Bone marrow (tissue), 2 donors: ENCODE measurements around the gene ZNF681.
"Not testable (repeated sequence)": the region's sequence is repeated elsewhere in the genome, so short reads cannot be mapped to it uniquely, and the experiment has no call there.

ENCODE experiments used
- DNase-seq, 2 donors: peaks; one replicate each; lab custom pipeline; 2025; lab: John Stamatoyannopoulos, UW

The ZNF681 gene

DNA sequence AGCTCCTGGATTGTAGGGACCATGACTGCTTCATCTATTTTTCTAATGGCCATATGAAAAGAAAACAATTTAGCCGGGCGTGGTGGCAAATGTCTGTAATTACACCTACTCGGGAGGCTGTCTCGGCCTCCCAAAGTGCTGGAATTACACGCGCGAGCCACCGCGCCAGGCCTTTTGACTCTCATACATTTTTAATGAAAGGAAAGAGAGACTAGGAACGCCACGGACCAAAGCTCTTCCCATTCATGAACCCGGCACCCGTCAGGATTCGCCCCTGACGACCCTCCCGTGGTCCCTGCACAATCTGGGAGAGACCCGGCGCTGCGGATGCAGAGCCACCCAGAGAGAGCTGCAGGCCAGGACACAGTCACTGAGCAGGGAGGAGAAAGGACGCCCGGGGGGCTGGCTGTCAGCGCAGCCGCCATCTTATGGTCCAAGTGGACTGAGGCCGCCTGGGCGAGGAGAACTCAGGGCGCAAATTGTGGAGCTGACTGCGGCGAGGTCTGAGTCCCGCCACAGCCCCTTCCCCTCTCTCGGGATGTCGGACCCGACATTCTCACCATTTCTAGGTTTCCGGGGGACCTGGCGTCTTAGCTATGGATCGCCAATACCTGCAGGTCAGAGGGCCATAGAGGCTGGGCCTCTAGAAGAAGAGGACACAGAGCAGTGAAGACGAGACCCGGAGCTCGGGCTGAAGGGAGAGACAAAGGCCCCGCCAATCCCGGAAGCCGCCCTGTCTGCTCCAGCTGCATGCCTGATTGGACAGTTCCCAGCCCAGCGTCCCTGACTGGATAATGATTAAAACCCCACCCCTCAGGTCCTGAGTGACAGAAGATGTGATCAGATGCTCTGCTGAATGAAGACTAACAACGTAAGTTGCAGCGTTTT is at the start of gene ZNF681:
Gene ZNF681, minus strand, starts transcription at position 705 of the 888 bp plus-strand sequence. Its CDS starts 142 bp downstream, at position 563.
- DNase-seq, result peak; percentile 7 to 86

DNA sequence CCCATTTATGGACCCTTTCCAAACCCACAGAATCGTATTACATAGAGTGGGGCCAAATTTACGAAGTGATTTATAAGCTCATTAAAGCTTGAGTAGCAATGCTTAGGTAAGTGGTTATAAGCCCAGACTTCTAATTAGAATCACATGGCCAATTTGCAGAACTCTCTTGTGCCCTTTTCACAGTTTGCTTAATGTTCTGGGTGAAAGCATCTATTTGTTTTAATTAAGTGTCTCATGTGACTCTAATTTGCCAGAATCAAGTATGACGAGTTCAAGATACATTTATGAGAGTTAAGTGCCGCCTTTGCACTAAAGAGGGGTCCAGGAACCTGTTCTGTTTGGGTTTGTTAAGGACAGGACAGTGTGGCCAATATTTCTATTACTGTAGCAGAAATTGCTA is 46.0 kb upstream of the ZNF681 start:
- DNase-seq, result no peak

DNA sequence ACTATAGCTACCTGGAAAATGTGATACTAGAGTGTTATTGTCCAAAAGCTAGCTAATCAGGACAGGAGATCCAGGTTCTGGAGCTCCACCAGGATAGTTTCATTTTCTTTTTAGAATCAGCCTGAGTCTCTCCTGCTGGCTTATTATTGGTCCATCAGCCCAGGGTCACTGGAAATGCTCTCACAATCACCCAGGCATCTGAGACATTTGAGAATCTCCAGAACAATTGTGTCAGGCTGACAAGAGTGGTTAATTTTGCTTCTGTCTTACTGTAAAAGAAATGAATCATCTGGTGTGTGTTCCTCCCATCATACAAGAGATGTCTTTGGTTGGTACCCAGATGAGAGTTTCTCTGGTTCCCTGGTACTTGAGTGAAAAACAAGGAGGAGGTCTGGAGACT is 43.6 kb upstream of the ZNF681 start:
- DNase-seq, result no peak

DNA sequence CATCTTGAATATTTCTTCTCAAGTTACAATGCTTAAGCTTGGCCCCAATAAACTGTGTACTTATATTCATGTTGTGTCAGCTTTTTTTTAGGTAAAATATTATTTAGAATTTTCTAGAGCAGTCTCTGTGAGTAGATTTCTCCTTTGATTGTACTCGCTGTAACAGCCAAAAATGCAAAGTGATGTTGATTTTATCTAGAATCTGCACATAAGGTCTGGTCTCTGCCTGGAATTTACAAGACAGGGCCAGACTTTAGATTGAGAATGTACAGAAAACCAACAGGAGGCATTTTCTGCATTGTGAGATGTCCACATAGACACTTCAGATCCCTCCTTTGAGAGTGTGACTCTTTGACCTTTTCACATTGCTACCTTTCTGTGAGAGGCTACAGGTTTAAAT is 43.1 kb upstream of the ZNF681 start:
- DNase-seq, result no peak

DNA sequence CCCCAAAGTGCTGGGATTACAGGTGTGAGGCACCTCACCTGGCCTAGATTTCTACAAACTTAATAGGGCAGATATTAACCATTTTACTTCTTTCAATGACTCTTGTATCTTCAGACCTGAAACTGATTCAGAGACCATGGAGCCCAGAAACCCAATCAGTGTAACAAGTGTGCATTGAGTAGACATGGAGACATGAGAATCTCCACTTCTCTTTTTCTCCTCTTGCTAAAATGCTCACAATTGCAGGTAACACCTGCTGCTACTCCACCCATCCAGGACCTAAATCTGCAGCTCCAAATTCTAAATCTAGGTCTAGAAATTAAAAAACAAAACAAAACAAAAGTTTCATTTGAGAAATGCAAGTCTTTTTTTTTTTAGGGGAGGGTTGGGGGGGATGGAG is 42.2 kb upstream of the ZNF681 start:
- no peak for DNase-seq

DNA sequence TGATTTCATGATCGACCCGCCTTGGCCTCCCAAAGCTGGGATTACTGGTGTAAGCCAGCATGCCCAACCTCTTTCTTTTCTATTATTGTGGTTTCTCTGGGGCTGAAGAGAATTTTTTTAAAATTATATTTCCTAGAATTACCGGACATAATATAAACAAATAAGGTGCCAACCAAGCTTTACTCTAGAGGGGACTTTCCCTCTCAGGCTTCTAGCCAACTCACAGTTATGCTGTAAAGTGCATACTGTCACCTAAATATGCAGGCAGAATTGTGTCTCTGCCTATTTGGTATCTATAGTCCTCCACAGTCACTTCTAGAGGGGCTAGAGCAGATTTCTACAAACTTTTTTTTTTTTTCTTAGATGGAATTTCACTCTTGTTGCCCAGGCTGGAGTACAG is 41.6 kb upstream of the ZNF681 start:
- DNase-seq, result no peak

DNA sequence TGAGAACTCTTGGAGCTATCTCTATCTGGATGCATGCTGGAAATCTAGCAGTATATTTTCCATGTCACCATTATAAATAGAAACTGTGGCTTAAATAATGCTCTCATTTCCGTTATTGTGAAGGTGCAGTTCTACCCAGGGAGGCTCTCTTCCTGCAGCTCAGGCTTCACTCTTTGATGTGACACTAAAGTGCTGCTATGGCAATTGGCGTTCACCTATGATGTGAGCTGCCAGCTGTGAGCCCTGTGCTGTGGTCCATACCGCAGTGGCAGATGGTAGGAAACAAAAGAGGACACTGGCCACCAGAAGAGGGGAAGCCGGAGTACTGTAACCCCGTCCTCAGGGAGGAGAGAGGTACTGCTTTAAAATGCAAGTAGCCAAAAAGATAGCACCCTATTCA is 40.6 kb upstream of the ZNF681 start:
- DNase-seq, result no peak

DNA sequence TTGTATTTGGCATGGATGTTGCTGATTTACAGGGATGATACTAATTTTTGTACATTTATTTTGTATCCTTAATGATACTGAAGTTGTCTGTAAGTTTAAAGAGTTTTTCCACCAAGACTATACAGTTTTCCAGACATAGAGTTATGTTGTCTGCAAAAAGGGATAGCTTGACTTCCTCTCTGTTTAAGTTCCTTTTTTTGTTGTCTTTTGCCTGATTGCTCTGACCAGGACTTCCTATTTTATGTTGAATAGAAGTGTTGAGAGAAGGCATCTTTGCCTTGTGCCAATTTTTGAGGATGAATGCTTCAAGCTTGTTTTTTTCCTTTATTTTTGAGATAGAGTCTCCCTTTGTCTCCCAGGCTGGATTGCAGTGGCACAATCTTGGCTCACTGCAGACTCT is 36.8 kb upstream of the ZNF681 start:
- no peak for DNase-seq

DNA sequence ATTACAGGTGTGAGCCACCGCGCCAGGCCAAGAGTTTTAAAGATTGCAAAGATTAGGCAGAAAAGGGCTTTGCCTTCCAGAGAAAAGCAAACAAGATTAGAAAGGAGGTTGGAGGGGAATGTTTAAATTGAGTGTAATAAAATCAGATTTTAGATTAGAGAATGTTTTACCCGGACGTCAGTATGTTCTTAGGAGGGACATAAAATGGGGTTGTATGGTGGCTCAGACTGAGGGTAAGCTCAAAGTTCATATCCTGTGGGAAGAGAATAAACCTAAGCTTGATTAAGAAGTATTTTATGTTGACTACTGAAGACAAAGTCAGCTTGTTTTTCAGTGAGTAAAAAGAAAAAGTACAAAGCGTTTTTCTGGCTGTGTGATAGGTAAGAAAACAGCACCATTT is 34.1 kb upstream of the ZNF681 start:
- DNase-seq, result no peak

DNA sequence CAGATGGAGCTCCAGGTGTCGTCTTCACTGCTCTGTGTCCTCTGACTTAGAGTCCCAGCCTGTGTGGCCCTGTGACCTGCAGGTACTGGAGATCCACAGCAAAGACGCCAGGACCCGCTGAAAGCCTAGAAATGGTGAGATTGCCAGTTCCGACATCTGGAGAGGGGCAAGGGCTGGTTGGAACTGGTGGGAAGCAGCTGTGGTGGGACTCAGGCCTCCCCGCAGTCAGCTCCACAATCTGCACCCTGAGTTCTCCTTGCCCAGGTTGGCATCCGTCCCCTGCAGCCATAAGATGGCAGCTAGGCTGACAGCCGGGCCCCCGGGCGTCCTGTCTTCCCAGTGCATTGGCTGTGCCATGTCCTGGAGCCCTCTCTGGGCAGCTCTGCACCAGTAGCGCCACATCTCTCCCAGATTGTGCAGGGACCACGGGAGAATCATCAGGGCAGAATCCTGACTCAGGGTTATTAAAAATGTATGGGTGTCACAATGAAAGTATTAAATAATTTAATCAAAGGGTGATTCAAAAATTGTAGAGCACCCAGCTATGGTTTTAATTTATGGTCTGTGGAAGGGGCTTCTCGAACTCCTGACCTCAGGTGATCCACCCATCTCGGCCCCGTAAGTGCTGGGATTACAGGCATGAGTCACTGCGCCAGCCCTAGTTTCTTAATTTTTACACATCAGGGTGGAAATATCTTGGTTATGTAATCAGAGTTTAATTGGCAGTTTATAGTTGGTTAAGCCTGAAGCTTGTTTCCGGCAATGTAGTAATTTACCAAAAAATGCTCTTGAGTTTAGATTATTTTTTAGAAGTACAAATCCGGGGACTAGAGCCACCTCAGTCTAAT is 32.2 kb upstream of the ZNF681 start:
- DNase-seq, result no peak

DNA sequence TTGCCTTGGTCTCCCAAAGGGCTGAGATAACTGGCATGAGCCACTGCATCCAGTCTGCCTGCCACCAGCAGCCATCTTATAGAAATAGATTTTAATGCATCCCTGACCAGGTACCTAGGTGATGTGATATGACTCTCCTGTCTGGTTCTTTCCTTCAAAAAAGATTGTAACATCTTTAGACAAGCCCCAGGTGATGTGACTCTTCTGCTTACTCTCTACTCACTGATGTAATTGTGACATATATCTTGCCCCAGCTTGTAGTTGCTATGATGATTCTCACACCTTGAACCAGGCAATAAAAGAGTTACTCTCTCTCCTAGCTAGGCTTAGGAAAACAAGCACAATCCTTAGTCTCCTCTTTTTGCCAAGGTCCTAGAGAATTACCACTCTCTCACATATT is 30.6 kb upstream of the ZNF681 start:
- no peak for DNase-seq

DNA sequence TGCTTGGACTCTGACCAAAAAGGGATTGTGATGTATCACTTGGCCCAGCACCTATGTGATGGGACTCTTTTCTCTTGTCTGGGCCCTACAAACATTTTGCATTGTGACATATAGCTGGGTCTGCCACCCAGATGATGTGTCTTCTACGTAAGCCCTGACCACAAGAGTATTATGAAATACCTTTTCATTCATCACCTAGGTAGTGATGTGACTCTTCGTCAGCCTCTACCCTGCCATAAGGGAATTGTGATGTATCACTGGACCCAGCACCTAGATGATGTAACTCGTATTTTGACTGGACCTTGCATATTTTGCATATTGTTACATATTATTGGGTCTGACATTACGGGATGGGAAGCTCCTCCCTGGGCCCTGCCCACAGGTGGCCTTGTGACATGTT is 29.7 kb upstream of the ZNF681 start:
- DNase-seq, result no peak

DNA sequence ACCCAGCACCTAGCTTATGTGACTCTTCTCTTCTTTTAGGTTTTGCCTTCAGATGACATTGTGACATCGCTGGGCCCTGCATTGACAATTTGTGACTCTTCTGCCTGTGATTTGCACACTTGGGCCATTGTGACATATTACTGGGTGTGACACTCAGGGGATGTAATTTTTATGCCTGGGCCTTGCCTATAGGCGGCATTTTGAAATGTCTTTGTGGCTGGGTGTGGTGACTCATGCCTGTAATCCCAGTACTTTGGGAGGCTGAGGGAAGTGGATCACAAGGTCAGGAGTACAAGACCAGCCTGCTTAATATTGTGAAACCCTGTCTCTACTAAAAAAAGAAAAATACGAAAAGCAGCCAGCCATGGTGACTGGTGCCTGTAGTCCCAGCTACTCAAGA is 28.4 kb upstream of the ZNF681 start:
- DNase-seq, result no peak

DNA sequence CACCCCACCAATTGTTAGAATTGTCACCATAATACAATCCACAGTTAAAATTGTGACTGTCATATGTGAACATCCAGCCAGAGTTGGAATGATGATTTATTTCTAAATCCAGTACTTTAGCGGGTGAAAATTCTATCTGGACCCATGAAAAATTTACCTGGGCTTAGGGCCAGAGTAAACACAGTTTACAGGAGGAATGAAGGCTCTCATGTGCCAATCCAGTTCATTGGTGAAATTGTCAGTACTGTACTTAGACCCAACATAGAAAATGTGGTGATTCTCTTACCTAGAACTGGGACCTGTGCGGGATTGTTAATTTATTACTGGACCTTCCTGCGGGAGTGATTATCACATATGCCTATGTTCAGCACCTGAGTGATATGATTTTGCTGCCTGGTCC is 27.3 kb upstream of the ZNF681 start:
- DNase-seq, result no peak

DNA sequence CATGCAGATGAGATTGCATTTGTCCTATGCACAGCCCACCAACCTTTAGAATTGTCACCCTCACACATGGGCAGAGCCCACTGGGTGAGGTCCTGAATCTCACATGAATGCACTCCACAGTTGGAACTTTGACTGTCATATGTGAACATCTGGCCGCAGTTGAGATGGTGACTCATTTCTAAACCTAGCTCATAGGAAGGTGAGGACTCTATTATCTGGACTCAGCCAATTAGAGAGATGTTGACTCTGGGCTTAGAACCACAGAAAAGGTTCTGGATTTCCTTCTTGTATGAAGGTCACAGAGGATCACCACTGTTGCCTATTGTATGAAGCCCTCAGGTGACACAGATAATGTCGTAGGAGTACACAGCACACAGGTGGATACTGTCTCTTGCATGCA is 25.6 kb upstream of the ZNF681 start:
- DNase-seq, result no peak

DNA sequence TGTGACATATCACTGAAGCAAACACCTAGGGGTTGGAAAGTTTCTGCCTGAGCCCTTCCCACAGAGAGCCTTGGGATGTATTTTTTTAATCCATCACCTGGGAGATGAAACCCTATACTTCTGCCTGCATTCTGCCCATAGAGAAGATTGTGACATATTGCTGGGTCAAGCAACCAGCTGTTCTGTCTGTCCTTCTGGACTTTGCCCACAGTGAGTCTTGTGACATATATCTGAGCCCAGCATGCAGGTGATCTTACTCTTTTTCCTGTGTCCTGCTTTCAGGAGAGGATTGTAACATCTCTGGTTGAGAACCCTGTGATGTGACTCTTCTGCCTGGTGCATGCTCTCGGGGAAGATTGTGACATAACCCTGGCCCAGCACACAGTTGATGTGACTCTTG is 24.9 kb upstream of the ZNF681 start:
- no peak for DNase-seq

DNA sequence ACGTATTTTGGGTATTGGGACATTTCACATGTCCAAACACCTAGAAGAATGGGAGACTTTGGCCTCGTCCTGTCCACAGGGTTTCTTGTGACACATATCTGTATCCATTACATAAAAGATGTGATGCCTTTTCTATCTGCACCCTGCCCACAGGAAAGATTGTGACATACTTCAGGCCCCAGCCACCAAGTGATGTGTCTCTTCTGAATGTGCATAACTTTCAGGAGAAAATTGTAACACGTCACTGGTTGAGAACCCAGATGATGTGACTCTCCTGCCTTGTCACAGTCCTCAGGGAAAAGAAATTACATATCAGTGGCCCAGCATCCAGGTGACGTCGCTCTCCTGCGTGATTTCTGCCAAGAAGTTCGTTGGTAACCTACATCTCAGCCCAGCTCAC is 21.0 kb upstream of the ZNF681 start:
- DNase-seq, result no peak

DNA sequence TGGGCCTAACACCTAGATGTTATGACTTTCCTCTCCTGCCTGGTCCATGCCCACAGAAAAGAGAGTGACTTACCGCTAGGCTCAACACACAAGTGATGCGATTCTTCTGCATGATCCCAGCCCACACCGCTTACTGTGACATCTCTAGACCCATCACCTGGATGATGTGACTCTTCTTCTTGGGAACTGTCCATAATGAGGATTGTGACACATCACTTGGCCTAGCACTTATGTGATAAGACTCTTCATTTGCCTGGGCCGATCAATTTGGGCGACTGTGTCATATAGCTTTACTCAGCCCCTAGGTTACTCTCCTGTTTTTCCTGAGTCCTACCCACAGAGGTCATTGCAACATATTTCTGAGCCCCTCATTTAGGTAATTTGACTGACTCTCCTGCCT is 19.9 kb upstream of the ZNF681 start:
- DNase-seq, result no peak

DNA sequence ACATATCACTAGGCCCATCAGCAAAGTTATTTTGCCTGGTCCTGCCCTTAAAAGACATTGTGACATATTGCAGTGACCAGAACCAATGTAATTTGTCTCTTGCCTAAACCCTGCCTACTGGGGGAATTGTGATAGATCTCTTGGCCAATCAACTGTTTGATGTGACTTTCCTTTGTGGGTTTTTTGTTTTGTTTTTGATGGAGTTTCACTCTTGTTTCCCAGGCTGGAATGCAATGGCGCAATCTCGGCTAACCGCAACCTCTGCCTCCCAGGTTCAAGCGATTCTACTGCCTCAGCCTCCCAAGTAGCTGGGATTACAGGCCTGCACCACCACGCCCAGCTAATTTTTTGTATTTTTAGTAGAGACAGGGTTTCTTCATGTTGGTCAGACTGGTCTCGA is 19.3 kb upstream of the ZNF681 start:
- DNase-seq, result not testable (repeated sequence)

DNA sequence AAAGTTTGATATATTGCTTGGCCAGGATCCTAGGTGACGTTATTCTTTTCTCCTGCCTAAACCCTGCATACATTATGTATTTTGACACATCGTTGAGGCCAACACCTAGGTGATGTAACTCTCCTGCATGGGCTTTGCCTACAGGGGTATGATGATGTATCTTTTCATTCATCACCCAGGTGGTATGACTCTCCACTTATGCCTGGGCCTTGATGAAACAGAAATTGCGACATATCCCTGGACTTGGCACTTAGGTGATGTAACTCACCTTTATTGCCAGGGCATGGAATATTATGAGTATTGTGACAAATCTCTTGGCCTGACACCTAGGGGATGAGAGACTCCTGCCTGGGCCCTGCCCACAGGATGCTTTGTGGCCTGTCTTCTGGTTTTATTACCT is 18.5 kb upstream of the ZNF681 start:
- no peak for DNase-seq

DNA sequence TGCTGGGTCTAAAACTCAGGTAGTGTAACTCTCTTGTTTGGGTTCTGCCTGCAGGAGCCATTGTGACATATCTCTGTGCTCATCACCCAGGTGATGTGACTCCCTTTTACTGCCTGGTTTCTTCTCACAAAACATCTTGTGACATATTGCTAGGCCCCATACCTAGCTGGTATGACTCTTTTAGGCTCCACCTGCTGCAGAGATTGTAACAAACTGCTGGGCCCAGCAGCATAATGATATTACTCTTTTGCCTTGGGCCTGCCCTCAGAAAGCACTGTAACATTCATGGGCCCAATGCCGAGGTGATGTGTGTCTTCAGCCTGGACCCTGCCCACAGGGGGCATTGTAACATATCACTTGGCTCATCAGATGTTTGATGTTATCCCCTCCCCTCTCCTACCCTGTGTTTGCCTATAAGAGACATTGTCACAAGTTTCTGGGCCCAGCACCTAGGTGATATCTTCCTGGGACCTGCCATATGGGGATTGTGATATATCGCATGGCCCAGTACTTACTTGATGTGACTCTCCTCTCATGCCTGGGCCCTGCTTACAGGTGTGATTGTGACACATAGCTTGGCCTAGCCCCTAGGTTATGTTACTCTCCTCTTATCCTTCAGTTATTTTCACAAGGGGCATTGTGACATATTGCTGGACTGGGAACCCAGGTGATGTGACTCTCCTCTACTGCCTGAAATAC is 18.0 kb upstream of the ZNF681 start:
- DNase-seq, result no peak

DNA sequence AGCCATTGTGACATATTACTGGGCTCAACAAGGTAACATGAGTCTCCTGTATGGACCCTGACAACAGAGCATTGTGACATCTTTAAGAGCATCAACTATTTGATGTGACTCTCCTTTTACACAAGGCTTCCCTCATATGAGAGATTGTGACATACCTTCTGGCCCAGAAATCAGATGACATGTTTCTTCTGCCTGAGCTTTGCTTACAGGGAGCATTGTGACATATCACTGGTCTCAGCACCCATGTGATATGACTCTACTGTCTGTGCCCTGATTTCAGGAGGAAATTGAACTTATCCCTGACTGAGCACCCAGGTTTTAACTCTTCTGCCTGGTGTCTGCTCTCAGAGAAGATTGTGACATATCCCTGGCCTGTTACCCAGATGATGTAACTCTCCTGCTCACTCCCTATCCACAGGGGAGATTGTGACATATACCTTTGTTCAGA is 15.9 kb upstream of the ZNF681 start:
- no peak for DNase-seq

DNA sequence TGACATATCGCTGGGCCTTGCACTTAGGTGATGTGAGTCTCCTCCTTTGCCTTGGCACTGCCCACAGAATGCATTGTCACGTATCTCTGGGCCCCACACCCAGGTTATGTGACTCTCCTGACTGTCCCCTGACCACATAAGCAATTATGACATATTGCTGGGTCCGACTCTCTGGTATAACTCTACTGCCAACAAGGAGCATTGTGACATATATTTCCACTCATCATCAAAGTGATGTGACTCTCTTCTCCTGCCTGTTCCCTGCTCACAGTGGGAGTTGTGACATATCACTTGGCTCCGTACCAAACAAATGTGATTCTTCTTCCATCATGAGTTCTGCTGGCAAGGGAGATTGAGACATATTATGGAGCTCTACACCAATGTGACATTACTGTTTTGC is 15.4 kb upstream of the ZNF681 start:
- no peak for DNase-seq
